Smooth muscle cell of the umbilical artery (primary cell): Measurements from ENCODE around the gene SLC35B3. TPM values are rescaled to one million over a fixed set of nuclear protein-coding genes. Genes with fewer than 3 reads are reported as not detected.

ENCODE experiments used
- total RNA-seq: library from RNA; depleted of rRNA; stranded (reverse); fragments of >200 nt; gene quantifications from 2 replicates; pipeline ENCODE4 v1.2.3, GENCODE V29; 2014

The SLC35B3 gene
- total RNA-seq = 24.7 and 31.2 TPM in 2 replicates

DNA sequence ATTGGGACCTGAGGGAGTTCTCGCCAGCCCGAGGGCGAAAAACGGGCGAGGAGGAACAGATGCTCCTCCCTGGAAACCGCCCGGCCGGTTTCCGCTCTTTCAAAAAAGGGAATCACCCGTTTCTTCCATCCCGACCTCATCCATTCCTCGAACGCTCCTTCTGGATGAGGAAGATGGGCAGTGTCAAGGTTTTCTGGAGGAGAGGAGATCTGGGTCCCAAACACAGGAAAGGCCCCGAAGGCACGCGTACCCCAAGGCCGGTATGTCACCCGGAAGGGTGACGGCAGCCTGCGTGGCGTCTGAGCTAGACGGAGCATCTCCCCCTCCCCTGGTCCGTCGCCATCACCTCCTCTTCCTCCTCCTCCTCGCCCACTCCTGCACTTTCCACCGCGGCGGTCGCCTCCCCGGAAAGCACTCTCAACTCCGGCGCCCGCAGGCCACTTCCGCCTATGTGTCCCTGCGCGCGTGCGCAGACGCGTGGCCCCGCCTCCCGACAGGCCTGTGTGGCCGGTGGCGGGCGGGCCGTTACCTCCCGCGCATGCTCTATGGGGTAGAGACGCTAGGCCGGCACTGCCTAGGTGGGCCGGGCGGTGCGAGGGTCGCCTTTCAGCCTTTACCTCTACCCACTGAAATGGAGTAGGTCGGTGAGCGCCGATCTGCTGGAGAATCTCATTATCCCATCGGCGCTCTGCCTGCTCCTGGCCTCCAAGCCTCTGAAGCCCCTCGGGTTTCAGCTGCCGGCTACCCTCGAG, at the start of gene SLC35B3:
Gene SLC35B3 (minus strand): TSS at position 453 of the 752 bp plus-strand sequence.

